WTC11 (cell line): Measurements from ENCODE around the gene CMTM1. TPM values are rescaled to one million over a fixed set of nuclear protein-coding genes. Genes with fewer than 3 reads are reported as not detected.

Experiments
- ATF6 ChIP-seq: sonication (generic); formaldehyde crosslinking; IDR thresholded peaks from 2 replicates; pipeline ENCODE4 v1.8.1; 2023; ENCODE audit warnings: mild to moderate bottlenecking, missing genetic modification reagents
- CDX4 ChIP-seq: fragments of 250-450 bp; sonication (Bioruptor Pico); IDR thresholded peaks from 2 replicates; pipeline ENCODE4 v1.9.0; 2021; ENCODE audit warnings: moderate library complexity, mild to moderate bottlenecking, inconsistent platforms, borderline replicate concordance
- CTCF ChIP-seq: fragments of 200-600 bp; IDR thresholded peaks from 2 replicates; pipeline ENCODE4 v1.8.0; 2022; ENCODE audit warnings: antibody characterized with exemption
- E2F1 ChIP-seq: sonication (generic); formaldehyde crosslinking; IDR thresholded peaks from 2 replicates; pipeline ENCODE4 v1.8.0; 2022; ENCODE audit warnings: mild to moderate bottlenecking, missing genetic modification reagents
- E2F4 ChIP-seq: sonication (generic); formaldehyde crosslinking; IDR thresholded peaks from 2 replicates; pipeline ENCODE4 v1.8.1; 2022; ENCODE audit warnings: low read depth, mild to moderate bottlenecking, moderate library complexity, missing genetic modification reagents, borderline replicate concordance
- ETV6 ChIP-seq: sonication (generic); formaldehyde crosslinking; IDR thresholded peaks from 2 replicates; pipeline ENCODE4 v1.8.1; 2022; ENCODE audit warnings: mild to moderate bottlenecking, missing genetic modification reagents
- GABPB1 ChIP-seq: sonication (generic); formaldehyde crosslinking; IDR thresholded peaks from 2 replicates; pipeline ENCODE4 v1.8.1; 2023; ENCODE audit warnings: mild to moderate bottlenecking, missing genetic modification reagents
- IRF2 ChIP-seq: sonication (generic); formaldehyde crosslinking; IDR thresholded peaks from 2 replicates; pipeline ENCODE4 v1.8.0; 2022; ENCODE audit warnings: low read depth, missing genetic modification reagents, borderline replicate concordance
- JAZF1 ChIP-seq: fragments of 250-450 bp; sonication (Bioruptor Pico); IDR thresholded peaks from 2 replicates; pipeline ENCODE4 v1.9.0; 2021; ENCODE audit warnings: moderate library complexity, mild to moderate bottlenecking, inconsistent platforms
- NFYB ChIP-seq: sonication (generic); formaldehyde crosslinking; conservative IDR thresholded peaks from 2 replicates; pipeline ENCODE4 v1.8.0; 2022; ENCODE audit warnings: low read depth, missing genetic modification reagents
- NR1H2 ChIP-seq: sonication (generic); formaldehyde crosslinking; IDR thresholded peaks from 2 replicates; pipeline ENCODE4 v1.9.0; 2021; ENCODE audit warnings: mild to moderate bottlenecking, moderate library complexity, missing genetic modification reagents
- NR3C1 ChIP-seq: sonication (generic); formaldehyde crosslinking; conservative IDR thresholded peaks from 2 replicates; pipeline ENCODE4 v1.8.1; 2023; ENCODE audit warnings: low read depth, mild to moderate bottlenecking, missing genetic modification reagents
- STAT6 ChIP-seq: sonication (generic); formaldehyde crosslinking; conservative IDR thresholded peaks from 2 replicates; pipeline ENCODE4 v1.8.1; 2023; ENCODE audit warnings: mild to moderate bottlenecking, low read depth, missing genetic modification reagents, moderate library complexity
- USF1 ChIP-seq: sonication (generic); formaldehyde crosslinking; IDR thresholded peaks from 2 replicates; pipeline ENCODE4 v1.8.0; 2022; ENCODE audit warnings: mild to moderate bottlenecking, missing genetic modification reagents
- USF2 ChIP-seq: sonication (generic); formaldehyde crosslinking; IDR thresholded peaks from 2 replicates; pipeline ENCODE4 v1.8.1; 2023; ENCODE audit warnings: mild to moderate bottlenecking, missing genetic modification reagents, moderate library complexity
- ZBTB21 ChIP-seq: sonication (generic); formaldehyde crosslinking; IDR thresholded peaks from 2 replicates; pipeline ENCODE4 v1.8.1; 2023; ENCODE audit warnings: mild to moderate bottlenecking, missing genetic modification reagents, borderline replicate concordance
- ZBTB43 ChIP-seq: sonication (generic); formaldehyde crosslinking; IDR thresholded peaks from 2 replicates; pipeline ENCODE4 v1.8.1; 2023; ENCODE audit warnings: mild to moderate bottlenecking, missing genetic modification reagents
- ZNF121 ChIP-seq: sonication (generic); formaldehyde crosslinking; IDR thresholded peaks from 2 replicates; pipeline ENCODE4 v1.8.0; 2023; ENCODE audit warnings: missing genetic modification reagents
- ZNF219 ChIP-seq: sonication (generic); formaldehyde crosslinking; IDR thresholded peaks from 2 replicates; pipeline ENCODE4 v1.8.0; 2023; ENCODE audit warnings: missing genetic modification reagents, mild to moderate bottlenecking, borderline replicate concordance
- ZNF232 ChIP-seq: sonication (generic); formaldehyde crosslinking; IDR thresholded peaks from 2 replicates; pipeline ENCODE4 v1.8.0; 2022; ENCODE audit warnings: mild to moderate bottlenecking, missing genetic modification reagents
- ZNF281 ChIP-seq: sonication (generic); formaldehyde crosslinking; IDR thresholded peaks from 2 replicates; pipeline ENCODE4 v1.8.0; 2023; ENCODE audit warnings: mild to moderate bottlenecking, missing genetic modification reagents
- total RNA-seq: library from RNA; stranded (reverse); gene quantifications from 3 replicates; pipeline ENCODE4 v1.2.3, GENCODE V29; 2021

CMTM1 gene
- total RNA-seq, 1 experiment from 2014 or later: 1.6 TPM

- TF ChIP-seq USF1 (CRISPR knock-in tag) (peak; percentile 80; the same call in 1 of the 2 replicates), ZNF232 (CRISPR knock-in tag) (peak; percentile 99), NFYB (CRISPR knock-in tag) (peak; percentile 56), JAZF1 (no peak), ZBTB21 (peak; percentile 91), STAT6 (no peak; the same call in 1 of the 2 replicates), E2F1 (CRISPR knock-in tag) (peak; percentile 98), USF2 (CRISPR knock-in tag) (peak; percentile 51; the same call in 1 of the 2 replicates), ZNF219 (CRISPR knock-in tag) (no peak; the same call in 1 of the 2 replicates), ZNF281 (peak; percentile 96), ATF6 (CRISPR knock-in tag) (no peak), CTCF (no peak), ZNF121 (CRISPR knock-in tag) (no peak), ETV6 (CRISPR knock-in tag) (peak; percentile 98), GABPB1 (CRISPR knock-in tag) (peak; percentile 82), E2F4 (CRISPR knock-in tag) (peak; percentile 91), NR1H2 (CRISPR knock-in tag) (0 out of 2 replicates have a peak, but pooled peaks have one; percentile 55), NR3C1 (CRISPR knock-in tag) (peak; percentile 87; the same call in 1 of the 2 replicates), CDX4 (CRISPR knock-in tag) (no peak), IRF2 (peak; percentile 88; the same call in 1 of the 2 replicates), ZBTB43 (CRISPR knock-in tag) (peak; percentile 98)
These were observed 13.7 kb upstream of the CMTM1 start, which contains the start of gene CKLF (continued) for GRCh38 chr16:66552286-66553177.
